ENCODE data around the gene RSPH4A.
A peak's percentile ranks its signal among the peaks of the same experiment; 100 is the strongest.
"Not testable (repeated sequence)": the region's sequence is repeated elsewhere in the genome, so short reads cannot be mapped to it uniquely, and the experiment has no call there.

The RSPH4A gene

DNA sequence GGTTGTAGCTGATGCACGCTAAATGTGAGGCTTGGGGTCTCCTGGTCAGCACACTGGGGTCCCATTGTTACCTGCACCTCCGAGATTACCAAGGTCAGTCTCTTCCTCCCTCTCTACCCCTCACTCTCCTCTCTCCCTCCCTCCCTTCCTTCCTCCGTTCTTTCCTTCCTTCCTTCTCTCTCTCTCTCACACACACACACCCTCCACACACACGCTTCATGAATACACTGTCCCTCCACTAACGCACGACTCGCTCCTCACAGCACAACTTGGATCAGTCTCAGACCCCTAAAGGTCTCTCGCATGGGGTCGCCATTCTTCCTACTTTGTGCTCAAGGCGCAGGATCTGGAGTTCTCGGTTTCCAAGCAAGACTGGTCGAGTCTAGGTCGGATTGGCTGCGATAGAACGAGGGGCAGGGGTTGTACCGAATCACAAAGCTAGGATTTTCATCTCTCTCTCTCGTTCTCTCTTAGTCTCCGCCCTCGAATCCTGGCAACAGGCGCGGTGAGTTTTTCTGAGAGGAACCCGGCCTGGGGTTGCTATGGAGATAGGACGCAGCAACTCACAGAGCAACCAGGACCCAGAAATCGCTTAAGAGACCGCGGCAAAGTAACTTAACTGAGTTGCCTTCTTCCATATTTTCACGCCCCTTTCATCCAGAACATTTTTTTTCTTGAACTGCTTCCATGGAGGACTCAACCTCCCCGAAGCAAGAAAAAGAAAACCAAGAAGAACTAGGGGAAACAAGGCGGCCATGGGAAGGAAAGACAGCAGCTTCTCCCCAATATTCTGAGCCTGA is at the start of gene RSPH4A:
RSPH4A (plus strand) TSS at position 543 of the 800 bp plus-strand sequence; CDS start at position 688, 145 bp downstream.
- peak; percentile 92 for DNase-seq

DNA sequence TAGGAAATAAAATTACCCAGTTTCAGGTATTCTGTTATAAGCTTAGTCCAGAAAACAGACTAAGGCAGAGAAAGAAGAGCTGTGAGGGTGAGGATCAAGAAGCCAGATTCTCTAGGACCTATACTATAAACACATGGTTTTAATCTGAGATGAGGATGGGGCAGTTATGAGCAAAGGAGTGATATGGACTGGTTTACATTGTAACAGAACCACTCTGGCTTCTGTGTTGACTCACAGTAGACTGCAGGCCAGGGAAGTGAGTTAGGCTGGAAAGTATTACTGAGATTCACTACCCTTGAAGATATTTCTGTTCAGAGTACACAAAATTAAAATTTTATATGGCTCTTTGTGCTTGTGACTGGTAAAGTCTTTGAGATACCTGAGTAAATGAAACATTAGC is 48.2 kb upstream of the RSPH4A start:
- no peak for DNase-seq

DNA sequence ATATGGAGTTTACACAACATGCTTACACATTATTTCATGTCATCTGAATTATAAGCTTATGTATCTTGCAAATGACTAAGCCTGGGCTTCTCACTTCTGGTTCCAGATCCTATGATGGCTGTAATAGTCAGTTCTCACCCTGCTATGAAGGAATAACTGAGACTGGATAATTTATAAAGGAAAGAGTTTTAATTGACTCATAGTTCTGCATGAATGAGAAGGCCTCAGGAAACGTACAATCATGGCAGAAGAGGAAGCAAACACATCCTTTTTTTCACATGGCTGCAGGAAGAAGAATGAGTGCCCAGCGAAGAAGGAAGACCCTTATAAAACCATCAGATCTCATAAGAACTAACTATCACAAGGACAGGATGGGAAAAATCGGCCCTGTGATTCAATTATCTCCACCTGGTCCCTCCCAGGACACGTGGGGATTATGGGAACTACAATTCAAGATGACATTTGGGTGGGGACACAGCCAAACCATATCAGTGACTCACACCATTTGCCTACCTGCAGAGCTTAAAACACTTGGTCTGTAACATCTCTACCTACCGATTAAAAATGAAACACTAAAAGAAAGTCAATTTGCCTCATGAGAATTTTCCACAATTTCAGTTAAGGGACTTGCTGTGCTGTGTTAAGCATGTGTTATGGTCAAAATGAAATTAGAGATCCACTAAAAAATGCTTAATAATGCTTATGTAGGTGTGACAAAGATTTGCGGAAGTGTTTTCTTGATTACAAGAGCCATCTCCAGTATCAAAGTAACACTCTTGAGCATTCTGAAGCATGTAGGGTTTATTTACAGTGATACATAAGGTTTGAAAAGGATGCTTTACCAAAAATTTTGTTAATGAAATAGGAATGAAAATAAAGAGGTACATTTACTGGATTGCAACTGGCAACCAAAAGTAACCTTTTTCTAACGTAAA is 47.2 kb upstream of the RSPH4A start:
- DNase-seq, result no peak

DNA sequence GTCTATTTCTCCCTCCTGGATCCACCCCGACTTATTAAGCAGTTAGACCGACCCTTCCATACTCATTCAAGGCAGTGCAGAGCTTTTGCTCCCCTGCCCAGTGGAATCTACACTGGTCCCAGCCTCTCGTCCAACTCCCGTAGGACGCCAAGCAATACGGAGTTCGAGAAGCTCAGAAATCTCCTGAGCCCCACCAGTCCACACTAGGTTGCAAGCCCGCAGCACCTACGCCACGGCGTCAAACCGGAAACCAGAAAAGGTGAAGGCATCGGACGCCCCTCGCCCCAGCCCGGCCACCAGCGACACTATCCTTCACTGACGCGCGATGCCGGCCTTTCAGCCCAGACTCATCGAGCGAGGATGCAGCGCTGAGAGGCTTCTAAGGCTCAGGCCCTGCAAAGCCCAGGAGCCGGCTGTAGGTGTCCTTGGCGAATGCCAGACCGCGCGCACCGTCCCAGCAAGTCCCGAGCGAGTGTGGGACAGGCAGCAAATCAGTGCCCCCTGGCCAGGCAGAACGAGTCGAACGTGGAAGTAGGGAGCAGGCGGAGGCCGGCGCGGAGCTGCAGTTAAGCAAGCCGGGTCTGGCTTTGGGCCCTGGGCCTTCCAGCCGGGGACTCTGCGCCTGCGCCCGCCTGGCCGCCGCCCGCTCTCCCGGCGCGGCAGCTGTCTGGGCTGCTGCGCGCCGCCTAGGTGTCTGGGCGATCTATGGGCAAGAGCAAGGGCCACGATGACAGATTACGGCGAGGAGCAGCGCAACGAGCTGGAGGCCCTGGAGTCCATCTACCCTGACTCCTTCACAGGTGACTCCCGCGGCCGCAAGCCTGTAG is 45.2 kb upstream of the RSPH4A start, which contains the start of gene RWDD1:
RWDD1 (plus strand) TSS at position 649 of the 827 bp plus-strand sequence; CDS start at position 728, 79 bp downstream.
- DNase-seq, result peak; percentile 98

DNA sequence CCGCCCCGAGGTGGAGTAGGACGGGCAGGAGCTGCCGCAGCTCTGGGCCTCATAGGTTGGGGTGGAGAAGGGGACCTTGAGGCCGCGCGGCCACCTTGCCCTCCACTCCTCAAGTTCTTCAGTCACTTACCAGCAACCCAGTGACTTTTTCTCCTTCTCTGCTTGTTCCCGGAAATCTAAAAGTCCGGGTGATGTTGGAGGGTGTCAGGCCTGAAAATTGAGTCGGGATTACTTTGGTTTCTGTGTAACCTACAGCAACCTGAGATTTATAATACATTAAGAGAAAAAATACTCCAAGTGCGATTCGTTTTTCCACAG is 44.6 kb upstream of the RSPH4A start:
- no peak for DNase-seq

DNA sequence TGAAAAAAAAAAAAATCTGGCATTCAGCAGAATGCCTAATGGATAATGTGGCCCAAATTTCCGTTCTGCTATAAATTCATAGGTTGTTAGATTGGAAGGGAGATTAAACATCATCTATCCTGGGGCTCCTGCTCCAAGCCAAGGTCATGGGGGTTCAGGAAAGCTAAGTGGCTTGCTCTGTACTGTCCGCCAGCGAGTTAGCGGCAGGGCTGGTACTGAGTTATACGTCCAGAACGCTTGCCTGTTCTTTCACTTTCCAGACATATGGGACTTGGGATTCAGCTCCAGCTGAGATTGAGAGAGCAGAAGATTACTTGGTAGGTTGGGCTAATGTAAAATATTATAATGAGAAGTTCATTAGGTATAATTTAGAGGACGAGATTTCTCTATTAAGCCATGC is 44.1 kb upstream of the RSPH4A start:
- peak; percentile 24 for DNase-seq

DNA sequence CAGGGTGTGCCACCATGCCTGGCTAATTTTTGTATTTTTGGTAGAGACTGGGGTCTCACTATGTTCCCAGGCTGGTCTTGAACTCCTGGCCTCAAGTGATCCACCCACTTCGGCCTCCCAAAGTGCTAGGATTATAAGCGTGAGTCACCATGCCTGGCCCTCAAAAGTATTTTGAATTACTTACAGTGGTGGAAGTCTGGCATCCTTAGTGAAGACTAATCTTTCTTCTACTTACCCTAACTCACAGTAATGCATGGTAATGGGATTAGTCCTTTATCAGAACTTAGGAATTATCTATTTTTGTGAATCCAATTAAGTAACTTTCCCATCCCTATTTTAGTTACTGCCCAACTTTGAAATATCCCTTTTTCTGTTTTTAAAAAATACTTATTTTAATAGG is 41.1 kb upstream of the RSPH4A start:
- DNase-seq, result no peak

DNA sequence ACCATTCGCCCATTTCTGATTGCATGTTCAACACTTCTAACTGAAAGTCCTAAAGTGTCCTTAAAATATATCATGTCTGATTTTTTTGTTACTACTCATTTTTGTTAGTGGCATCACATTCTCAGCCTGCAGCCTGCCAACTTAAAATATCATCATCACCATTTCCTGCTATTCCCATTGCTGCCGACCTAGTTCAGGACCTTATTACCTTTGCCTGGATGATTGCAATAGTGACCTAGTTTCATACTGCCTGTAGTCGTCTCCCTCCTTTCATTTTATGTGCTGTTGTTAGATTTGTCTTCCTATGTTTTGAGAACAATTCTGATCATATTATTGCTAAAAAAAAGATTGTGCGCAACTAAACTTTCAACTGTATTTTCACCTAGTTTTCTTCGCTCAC is 38.8 kb upstream of the RSPH4A start:
- no peak for DNase-seq

DNA sequence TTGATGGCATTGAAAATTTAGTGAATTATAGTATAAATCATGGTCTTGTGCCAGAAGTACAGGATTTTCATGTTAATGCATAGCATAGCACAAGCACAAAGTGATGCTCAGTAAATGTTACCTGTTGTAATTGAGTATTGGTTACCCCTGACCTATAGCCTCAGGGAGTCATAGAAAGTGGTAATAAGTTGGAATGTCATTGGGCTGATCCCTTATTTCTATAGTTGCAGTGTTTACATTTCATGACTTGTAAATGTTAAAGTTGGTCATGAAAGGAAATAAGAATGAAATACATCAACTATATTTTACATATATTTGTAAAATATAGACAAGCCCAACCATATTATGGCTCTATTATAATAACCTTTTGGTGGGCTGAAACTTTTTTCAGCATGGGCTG is 37.9 kb upstream of the RSPH4A start:
- DNase-seq, result no peak

DNA sequence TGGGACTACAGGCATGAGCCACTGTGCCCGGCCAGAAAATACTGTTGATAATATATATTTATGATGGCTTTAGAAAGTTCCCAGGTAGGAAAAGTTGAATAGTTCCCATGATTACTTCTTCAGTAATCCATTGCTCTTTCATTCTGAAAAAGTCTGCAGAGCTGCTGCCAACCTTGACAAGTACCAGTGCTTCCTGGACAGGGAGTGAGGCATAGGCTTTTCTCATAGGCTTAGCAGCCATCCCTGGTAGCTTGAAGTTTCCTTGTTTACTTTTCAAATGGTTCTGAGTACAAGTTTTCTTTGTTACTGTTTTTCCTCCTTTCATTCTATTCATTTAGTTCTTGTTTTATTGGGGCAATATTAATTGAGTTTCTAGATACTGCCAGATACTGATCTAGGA is 37.1 kb upstream of the RSPH4A start:
- DNase-seq, result no peak

DNA sequence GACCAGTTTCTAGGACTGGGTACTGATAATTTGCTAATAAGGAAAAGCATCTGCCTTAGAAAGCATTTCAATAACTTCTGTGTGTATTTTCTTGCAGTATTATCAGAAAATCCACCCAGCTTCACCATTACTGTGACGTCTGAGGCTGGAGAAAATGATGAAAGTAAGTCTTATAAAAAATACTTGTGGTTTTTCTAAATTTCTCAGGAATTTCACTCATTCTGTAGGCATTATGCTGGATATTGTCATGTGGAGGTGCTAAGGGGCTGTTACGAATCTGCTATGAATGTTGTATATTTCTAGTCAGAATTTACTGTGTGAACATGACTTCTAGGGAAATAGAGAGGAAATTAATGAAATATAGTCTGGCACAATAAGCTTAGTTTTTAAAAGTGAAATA is 36.1 kb upstream of the RSPH4A start:
- DNase-seq, result no peak

DNA sequence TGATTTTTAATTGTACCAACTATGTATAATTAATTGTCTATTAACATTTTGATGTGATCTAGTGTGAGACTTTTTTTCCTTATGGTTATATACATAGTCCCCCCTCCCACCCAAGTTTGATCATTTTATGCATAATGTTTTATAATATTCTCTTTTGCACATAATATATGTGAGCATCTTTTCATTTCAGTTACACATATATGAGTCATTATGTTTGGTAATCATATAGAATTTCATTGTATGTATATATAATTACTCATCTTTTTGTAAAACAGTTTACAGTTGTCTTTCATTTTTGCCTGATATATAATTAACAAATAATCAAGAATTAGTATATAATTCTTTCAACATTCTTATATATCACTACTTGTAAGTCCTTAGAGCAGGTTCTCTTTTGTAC is 30.0 kb upstream of the RSPH4A start:
- no peak for DNase-seq

DNA sequence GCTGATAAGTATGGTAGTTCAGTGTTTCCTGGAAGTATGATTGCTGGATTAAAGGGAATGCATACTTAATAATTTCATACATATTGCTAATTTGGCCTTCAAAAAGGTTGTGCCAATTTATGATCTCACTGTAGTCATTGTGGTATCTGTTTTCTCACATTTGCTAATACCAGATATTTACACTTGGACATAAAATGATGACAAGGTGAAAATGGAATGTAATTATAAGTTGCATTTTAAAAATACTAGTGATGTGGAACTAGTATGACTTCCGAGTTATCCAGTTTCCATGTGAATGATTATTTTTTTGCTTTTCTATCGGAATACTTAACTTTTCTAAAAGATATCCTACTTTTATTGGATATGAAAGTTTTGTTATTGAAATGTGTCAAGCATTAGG is 29.5 kb upstream of the RSPH4A start:
- DNase-seq, result no peak

DNA sequence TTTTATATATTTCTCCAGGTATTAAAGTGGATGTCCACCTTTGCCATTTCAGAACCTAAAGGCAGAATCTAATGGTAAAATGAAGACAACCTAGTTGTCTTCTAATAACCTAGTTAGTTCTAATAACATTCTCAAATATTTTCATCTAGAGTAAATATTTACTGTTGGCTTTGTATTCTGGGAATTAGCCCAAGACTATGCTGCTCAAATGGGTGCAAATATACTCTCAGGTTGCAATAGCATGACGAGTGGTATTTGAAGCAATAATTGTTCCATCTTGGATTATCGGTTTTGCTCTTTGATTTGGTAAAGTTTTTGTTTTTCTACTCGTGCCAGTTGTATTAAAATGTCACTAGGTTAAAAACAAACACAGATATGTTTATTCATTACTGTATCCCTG is 21.0 kb upstream of the RSPH4A start:
- DNase-seq, result no peak

DNA sequence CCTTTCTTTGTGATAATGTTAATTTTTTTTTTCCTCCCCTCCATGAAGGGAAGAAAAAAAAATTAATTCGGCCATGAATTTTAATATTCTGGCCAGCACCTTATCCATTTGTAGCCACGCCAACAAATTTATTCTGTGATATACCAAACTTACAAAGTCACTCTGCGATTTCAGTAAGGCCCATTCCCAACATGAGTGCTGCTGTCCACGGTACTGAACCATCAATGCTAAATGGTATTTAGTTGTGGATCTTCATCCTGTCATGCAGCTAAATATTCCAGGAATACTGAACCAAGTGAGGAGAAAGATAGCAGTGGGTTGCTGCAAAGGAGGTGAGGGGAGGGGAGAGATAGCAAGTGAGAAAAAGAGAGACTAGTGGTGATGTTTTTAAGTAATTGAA is 19.5 kb upstream of the RSPH4A start:
- DNase-seq, result peak; percentile 20

DNA sequence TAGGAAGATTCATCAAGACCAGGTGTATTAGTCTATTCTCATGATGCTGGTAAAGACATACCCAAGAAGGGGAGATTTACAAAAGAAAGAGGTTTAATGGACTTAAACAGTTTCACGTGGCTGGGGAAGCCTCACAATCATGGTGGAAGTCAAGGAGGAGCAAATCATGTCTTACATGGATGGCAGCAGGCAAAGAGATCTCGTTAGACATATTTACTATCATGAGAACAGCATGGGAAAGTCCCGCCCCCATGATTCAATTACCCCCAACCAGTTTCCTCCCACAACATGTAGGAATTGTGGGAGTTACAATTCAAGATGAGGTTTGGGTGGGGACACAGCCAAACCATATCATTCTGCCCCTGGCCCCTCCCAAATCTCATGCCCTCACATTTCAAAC is 12.4 kb upstream of the RSPH4A start:
- not testable (repeated sequence) for DNase-seq

DNA sequence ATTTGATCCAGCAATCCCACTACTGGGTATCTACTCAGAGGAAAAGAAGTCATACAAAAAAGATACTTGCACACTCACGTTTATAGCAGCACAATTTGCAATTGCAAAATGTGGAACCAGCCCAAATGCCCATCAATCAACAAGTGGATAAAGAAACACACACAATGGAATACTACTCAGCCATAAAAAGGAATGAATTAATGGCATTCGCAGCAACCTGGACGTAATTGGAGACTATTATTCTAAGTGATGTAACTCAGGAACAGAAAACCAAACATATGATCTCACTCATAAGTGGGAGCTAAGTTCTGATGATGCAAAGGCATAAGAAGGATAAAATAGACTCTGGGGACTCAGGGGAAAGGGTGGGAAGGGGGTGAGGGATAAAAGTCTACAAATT is 11.4 kb upstream of the RSPH4A start:
- DNase-seq, result not testable (repeated sequence)

DNA sequence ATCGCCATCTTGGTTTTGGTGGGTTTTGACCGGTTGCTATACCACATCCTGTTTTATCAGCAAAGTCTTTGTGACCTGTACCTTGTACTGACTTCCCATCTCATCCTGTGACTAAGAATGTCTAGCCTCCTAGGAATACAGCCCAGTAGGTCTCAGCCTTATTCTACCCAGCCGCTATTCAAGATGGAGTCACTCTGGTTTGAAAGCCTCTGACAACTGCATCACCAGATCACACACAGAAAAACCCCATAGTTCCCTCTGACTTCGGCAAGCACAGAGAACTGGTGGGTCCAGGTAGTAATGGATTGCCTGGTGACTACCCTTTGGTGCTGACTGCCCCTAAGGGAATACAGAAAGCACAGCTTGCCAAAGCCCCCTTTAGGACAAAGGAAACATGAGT is 10.3 kb upstream of the RSPH4A start:
- no peak for DNase-seq

DNA sequence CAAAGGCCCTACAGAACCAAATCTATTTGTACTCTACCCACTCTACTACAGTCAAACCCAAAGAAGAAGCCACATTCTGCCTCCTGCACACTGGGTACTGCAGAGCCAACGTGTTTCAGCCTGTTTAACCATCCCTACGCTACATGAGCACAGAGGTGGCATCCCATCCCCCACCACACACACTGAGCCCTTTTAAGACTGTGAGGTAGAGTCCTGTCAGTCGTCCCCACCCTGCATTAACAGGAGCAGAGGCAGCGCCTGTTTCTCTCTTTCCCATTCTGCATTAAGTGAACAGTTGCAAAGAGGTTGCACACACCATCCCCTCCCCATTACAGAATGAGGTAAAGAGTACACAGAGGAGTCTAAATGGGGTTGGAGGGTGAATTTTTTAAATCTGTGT is 5.2 kb upstream of the RSPH4A start:
- no peak for DNase-seq

DNA sequence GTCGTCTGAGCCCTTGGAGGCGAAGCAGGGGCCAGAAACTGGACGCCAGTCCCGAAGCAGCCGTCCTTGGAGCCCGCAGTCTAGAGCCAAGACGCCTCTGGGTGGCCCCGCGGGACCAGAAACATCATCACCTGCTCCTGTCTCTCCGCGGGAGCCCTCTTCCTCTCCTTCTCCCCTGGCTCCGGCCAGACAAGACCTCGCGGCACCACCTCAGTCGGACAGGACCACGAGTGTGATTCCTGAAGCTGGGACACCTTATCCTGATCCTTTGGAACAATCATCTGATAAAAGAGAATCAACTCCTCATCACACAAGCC is 416 bp downstream of the RSPH4A start:
- DNase-seq, result no peak

DNA sequence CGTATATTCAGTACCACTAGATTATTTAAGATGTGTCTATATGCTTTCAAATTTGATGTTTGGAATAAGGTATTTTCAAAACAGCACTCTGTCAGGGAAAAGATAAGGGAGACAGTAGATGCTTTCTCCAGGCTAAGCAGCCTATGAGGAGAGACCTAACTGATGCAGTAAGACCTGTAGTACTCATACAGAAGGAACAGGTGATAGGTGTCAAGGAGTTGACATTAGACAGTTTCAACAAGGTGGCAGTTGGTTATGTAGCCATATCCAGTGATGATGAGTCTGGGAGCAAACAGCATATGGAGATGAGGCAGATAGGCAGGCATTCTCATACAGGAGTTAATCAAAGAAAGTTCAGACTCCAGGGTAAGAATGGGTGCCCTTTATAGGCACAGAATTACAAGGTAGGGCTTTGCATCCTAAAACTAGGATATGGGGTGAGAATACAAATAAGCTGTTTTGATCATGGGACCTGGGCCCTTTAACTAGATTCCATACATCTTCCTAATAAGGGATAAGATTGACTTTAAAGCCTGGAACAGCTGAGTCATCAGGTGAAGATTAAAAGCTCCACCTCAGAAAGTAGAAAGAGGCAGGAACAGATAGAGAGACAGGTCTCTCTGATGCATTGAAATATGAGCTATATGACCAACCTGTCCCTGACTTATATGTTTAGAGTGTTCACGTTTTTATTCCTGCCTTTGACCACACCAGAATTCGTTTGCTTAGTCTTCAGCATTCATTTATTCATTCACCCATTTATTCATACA is 7.9 kb downstream of the RSPH4A start:
- DNase-seq, result peak; percentile 5

DNA sequence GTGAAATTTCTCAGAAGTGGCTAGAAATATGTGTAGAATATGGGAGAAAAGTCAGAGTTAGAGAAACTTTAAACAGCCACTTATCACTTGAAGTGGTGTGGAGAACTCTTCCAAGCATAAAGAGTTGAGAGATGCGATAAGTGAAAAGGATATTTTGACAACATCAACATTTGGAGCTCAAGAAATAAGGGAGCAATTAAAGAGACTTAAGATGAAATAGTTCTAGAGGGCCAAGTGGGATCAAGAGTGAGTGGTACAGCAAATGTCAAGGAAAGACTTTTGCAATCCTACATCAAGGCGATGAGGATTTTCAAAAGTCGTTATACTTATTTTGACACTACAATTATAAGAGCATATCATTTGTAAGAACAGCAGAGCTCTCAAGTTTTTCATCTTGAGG is 9.6 kb downstream of the RSPH4A start:
- no peak for DNase-seq

DNA sequence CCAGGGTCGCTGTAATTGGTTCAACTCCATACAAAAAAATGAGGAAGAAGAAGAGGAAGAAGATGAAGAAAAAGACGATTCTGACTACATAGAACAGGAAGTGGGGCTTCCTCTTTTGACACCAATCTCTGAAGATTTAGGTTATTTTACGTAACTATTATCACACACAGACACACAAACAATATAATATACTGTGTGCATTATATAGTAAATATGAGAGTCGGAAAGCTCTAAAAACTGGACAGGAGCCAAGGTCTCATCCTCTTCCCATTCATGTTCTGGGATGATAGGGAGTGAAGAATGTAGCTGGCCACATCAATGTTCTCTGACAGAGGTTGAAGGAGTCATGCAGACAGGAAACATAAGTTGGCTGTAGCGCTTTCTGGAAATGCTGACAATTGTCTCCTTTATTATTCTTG is 13.3 kb downstream of the RSPH4A start:
- DNase-seq, result no peak

Measured in hematopoietic multipotent progenitor cell treated with erythropoietin and hydrocortisone succinate and interleukin-3 and kit ligand, for 8 days (in vitro differentiated cells).